GM20431 (cell line): ENCODE results near the gene ZDHHC16.
"Not testable (repeated sequence)": the region's sequence is repeated elsewhere in the genome, so short reads cannot be mapped to it uniquely, and the experiment has no call there.

Experiments
- in situ Hi-C: fragments of 300-500 bp; cut with MseI, MboI; formaldehyde crosslinking; loops from one replicate; pipeline ENCODE4 v1.15.0; 2020; ENCODE audit warnings: low sequenced_read_pairs; ENCODE audit not compliant: unreplicated experiment

Gene ZDHHC16

DNA sequence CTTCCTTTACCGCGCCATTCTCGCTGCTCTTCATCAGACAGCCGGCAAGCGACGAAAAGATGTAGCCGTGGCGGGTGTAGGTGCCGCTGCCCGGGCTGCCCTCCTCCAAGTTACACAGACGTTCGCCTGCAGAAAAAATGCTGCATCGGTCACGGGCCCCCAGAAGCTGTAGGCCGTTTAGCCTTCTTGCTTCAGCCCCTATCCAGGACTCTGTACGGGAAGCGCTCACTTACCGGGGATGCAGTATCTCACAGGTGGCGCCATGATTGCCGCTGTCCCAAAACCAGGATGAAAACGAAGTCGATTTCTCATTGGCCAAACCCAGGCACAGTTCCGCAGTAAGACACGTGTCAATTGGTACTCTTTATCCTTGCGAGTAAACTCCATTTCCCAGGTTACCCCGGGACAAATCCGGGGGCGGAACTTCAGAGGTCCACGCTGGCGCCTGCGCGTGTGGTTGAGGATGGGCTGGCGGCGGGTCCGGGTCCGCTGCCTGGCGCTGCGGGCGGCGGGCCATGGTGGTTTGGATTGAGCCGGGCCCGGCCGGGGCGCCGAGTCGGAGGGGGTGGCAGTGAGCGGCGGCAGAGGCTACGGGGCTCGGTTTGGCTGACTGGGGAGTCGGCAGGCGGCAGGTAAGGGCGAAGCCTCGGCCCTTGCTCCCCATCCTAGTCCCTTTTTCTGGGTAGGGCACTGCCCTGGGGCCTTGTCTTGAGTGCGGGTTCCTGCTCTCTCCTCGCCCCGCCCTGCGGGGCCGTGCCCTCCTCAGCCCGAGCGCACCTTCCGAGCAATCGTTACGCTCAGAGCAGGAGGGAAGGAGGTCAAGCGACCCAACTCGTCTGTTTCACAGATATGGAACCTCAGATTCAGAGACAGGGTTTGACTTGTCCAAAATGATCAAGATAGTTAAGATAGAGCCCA, at the start of gene ZDHHC16, which contains the start of gene EXOSC1:
TSS of gene ZDHHC16 (plus strand) at position 454 of the 918 bp plus-strand sequence. CDS start 5,501 bp downstream, outside the sequence.
TSS of gene EXOSC1 (minus strand) at position 285 of the 918 bp plus-strand sequence. CDS start at position 264, 21 bp downstream.
- in situ Hi-C loops: no loop called here

GRCh38 chr10:97399843-97400545, 46.0 kb upstream of the ZDHHC16 start:
- in situ Hi-C loops: no loop called here

DNA sequence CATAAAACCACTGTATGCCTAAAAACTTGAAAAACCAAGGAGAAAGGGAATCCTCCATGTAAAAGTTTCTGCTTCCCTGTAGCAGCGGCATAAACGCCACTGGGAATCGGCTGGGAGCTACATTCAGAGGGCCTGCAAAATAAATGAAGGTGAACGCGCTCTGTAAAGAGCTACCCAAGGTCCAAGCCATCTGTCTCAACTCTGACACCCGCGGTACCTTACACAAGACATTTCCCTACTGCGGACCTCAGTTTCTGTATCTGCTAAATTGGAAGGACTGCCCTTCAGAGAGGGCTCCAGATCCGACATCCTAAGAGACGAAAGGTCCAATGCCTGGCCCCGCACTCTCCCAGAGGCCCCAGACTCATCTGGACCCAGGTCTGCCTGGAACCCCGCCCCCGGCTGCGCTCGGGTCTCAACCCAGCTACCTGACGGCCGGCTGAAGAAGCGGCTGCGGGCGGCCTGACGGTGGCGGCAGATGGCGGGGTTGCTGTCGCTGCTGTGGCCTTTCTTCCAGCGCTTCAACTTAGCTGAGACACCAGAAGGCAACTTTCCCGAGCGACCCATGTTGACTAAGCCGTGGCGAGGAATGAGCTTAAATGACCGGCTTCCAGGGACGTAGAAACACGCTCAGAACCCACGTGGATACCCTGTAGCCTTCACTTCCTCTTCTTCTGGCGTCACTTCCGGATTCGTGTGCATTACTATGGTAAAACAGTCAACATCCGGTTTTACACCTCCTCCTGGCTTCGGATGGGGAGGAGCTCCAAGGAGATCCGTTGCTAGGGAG, 45.1 kb upstream of the ZDHHC16 start, which contains the start of gene RRP12:
TSS of gene RRP12 (minus strand) at position 676 of the 790 bp plus-strand sequence. CDS start at position 567, 109 bp downstream.
- in situ Hi-C loops: no loop called here

DNA sequence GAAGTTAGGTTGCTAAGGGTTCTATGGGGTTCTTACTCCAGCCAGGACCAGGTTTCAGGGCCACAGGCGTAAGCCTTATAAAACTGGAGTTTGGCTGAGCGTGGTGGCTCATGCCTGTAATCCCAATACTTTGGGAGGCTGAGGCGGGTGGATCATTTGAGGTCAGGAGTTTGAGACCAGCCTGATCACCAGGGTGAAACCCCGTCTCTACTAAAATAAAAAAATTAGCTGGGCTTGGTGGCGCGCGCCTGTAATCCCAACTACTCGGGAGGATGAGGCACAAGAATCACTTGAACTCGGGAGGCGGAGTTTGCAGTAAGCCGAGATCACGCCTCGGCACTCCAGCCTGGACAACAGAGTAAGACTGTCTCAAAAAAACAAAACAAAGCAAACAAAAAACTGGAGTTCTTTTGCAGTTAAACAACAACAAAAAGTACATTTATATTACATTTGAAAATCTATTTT, 44.5 kb upstream of the ZDHHC16 start:
- in situ Hi-C loops: no loop called here

- in situ Hi-C loops: no loop called here
These were observed 41.9 kb upstream of the ZDHHC16 start for GRCh38 chr10:97404044-97404443.

- in situ Hi-C loops: no loop called here
These were observed 39.9 kb upstream of the ZDHHC16 start for GRCh38 chr10:97406064-97406463.

DNA sequence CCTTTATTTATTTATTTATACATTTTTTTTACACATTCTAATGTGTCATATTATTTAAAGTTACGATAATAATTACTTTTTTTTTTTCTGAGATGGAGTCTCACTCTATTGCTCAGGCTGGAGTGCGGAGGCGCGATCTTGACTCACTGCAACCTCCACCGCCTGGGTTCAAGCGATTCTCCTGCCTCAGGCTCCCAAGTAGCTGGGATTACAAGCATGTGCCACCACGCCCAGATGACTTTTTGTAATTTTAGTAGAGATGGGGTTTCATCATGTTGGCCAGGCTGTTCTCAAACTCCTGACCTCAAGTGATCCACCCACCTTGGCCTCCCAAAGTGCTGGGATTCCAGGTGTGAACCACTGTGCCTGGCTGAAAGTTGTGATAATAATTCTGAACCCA, 39.5 kb upstream of the ZDHHC16 start:
- in situ Hi-C loops: not testable (repeated sequence)

GRCh38 chr10:97407211-97407951, 38.6 kb upstream of the ZDHHC16 start:
- in situ Hi-C loops: no loop called here

DNA sequence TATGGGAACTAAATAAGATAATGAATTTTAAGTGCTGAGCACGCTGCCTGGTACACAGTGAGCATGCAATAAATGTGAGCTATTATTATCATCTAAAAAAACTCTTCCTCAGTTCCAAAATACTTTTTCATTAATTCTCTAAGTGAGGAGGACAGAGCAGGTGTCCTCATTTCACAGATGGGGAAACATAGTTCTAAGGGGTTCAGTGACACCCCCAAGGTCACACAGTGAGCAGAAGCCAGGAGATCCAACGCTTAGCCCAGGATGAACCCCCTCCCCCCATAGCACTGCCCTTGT, 38.1 kb upstream of the ZDHHC16 start:
- in situ Hi-C loops: no loop called here

DNA sequence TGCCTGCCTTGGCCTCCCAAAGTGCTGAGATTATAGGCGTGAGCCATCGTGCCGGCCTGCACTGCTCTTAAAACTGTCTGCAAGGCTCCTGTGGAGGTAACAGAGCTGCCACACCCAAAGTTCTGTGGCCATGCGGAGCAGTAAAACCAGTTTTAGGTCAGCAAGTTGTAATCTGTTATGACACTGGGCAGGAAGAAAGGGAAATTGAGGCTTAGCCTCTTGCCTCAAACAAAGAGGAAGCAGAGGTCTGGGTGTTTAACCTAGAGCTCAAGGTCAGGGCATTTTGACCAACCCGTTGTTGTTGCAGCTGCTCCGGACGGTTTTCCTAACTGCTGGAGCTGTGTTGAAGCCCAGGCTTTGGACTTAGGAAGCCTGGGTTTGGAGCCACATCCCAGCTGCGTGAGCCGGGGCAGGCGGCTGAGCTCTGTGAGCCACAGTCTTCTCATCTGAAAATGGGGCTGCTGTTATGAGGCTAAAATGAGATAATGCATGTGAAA, 37.4 kb upstream of the ZDHHC16 start:
- in situ Hi-C loops: no loop called here

DNA sequence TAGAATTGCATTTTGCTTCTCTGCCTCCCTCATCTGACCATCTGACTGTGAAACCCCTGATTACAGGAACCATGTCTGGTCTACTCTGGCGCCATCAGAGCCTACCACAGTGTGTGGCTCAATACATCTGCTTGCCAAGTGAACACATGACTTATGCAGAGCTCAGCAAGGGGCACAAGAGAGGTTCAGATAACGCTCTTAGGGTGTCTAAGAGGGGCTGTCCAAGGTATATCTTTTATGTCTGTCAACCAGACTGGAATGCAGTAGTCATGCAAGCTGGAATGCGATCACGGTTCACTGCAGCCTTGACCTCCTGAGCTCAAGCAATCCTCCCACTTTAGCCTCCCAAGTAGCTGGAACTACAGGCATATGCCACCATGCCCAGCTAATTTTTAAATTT, 34.6 kb upstream of the ZDHHC16 start:
- in situ Hi-C loops: no loop called here

GRCh38 chr10:97412891-97413304, 33.1 kb upstream of the ZDHHC16 start:
- in situ Hi-C loops: no loop called here

GRCh38 chr10:97416565-97416964, 29.4 kb upstream of the ZDHHC16 start:
- in situ Hi-C loops: no loop called here

- in situ Hi-C loops: not testable (repeated sequence)
These were observed 22.2 kb upstream of the ZDHHC16 start for GRCh38 chr10:97423757-97424098.

DNA sequence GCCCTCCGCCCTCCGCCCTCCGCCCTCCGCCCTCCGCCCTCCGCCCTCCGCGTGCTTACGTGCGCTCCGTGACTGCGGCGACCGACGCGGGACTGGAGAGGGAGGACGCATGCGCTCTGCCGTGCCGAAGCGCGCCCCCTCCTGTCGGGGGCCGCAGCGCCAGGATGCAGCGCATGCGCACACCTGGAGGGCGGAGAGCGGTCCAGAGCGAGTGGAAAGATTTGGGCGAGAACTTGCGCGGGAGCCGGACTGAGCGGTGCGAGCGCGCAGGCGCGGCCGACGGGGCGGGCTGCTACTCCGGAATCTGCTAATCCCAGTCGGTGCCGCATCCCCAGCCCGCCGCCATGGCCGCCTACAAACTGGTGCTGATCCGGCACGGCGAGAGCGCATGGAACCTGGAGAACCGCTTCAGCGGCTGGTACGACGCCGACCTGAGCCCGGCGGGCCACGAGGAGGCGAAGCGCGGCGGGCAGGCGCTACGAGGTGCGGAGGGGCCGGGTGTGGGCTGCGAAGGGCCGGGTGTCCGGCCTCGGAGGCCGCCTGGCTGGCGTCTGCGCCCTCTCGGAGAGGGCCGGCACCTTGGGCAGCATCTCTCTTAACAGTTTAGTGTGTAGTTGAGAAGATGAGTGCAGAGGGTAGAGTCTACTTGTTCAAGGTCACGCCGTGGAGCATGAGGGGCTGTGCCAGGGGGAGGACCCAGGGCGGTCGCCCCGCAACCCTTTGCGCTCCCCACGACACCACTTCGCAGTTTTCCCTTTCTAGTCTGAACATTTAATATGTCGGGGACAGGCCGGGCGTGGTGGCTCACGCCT, 19.8 kb upstream of the ZDHHC16 start, which contains the start of gene PGAM1:
TSS of gene PGAM1 (plus strand) at position 228 of the 812 bp plus-strand sequence. CDS start at position 345, 117 bp downstream.
- in situ Hi-C loops: no loop called here

DNA sequence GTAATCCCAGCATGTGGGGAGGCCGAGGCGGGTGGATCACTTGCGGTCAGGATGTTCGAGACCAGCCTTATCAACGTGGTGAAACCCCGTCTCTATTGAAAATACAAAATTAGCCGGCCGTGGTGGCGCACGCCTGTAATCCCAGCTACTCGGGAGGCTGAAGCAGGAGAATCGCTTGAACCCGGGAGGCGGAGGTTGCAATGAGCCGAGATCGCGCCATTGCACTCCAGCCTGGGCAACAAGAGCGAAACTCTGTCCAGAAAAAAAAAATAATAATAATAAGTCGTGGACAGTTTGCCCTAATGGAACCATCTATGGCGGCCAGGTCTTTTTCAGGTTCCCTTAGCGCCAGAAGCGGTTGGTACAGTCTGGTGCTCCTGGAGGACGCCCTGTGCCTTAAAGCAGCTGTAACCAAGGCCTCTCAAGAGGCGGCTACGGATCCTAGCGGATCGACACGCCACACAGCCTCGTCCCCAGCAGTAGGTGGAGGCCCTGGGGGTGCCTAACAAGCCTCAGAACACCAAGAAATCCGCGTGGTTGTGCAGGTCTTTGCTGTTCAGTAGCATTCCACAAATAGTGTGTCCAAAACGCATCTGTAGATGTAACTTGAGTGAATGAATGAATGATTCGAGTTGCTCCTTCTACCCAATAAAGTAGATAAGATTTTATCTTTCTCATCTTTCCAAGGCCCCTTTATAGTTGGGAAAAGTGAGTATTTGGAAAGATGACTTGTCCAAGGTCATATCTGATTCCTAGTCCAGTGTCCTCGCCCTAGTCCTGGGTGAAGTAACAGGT, 19.0 kb upstream of the ZDHHC16 start:
- in situ Hi-C loops: no loop called here

DNA sequence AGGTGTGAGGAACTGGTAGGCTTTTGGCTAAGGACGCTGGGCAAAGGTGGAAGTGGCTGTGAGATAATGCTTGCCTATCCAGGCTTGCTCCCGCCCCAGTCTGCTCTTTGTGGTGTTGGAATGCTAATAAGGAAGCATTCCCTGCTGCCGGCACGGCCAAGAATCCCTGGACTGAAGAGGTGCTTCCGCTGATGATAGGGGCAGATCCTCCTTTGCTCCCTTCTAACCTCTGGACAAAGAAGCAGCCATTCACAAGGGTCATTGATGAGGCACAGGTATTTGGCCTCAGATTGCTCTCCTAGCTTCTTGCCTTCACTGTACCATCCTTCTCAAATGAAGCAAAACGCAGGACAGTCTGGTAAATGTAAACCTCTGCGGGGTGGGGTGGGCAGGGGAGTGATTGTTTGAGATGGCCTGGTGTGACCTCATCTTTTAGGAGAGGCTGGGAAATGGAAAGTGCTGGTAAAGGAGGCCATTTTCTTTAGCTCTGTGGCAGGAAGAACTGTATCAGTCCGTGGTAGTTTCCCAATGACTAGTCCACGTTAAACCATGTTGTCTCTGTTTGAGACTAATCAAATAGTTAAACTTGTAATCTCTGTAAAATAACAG, 18.3 kb upstream of the ZDHHC16 start:
- in situ Hi-C loops: no loop called here
